OCI-LY7 (cell line): ENCODE results near the gene HHLA2.
"Not testable (repeated sequence)": the region's sequence is repeated elsewhere in the genome, so short reads cannot be mapped to it uniquely, and the experiment has no call there.

Experiments used
- CTCF ChIP-seq: fragments of 200-600 bp; sonication (generic); conservative IDR thresholded peaks from 2 replicates; pipeline ENCODE4 v1.5.1; 2014; ENCODE audit warnings: mild to moderate bottlenecking, antibody characterized with exemption, low read length, moderate library complexity, mixed read lengths
- EZH2phosphoT487 ChIP-seq: fragments of 200-600 bp; sonication (generic); IDR thresholded peaks from 2 replicates; pipeline ENCODE4 v1.6.1; 2018; ENCODE audit warnings: low read depth, borderline replicate concordance, mild to moderate bottlenecking, mixed run types, antibody characterized with exemption, low read length, moderate library complexity, mixed read lengths

GRCh38 chr3:108288193-108288592 is 8.2 kb upstream of the HHLA2 start:
- TF ChIP-seq CTCF, EZH2phosphoT487: not testable (repeated sequence)
